ENCODE data around the gene SKIDA1. TPM values are rescaled to one million over a fixed set of nuclear protein-coding genes. Genes with fewer than 3 reads are reported as not detected.
"Not testable (repeated sequence)": the region's sequence is repeated elsewhere in the genome, so short reads cannot be mapped to it uniquely, and the experiment has no call there.

The SKIDA1 gene
- polyA plus RNA-seq (2013, experiment 1 of 2; ENCODE audit: insufficient read length) = 0.82 TPM
- 1.0 TPM for polyA plus RNA-seq (2013, experiment 2 of 2; ENCODE audit: insufficient read length)

DNA sequence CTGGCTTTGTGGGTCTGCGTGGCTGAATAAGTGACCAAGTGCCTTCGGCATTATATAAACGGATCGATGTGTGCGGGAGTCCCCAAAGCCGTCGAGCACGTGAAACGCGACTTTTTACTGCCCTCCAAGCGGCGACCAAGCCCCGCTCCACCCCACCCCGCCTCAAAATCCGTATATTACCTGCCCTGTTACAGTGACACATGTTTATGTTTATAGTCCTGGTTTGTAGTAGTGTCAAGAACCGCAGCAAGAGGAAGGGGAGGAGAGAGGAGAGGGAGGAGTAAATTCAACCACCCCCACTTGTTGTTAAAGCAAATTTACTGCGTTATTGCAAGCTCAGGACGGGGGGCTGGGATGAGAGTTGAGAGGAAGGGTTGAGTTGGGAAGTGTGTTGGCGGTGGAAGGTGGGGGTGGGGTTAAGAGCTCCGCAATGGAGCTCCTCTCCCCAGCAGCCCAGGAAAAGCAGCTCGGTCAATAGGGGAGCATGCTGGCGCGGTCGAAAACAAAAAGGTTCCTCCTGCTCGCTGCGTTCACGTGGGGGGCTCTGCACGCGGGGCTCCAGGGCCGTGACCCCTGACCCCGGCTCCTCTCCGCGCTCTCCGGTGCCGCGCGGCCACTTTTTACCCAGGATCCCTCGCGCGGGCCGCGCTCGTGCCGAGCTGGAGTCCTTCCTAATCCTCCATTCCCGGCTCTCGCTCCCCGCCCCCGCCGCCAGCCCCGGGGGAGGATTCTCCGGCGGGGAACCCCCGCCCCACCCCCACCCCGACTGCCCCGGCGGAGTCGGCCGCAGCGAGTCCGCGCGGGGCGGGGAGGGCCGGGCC lies at the start of gene SKIDA1:
Gene SKIDA1, minus strand, starts transcription at position 316 of the 821 bp plus-strand sequence. CDS start 7,860 bp downstream, outside the sequence.
- peak; percentile 94 for DNase-seq

DNA sequence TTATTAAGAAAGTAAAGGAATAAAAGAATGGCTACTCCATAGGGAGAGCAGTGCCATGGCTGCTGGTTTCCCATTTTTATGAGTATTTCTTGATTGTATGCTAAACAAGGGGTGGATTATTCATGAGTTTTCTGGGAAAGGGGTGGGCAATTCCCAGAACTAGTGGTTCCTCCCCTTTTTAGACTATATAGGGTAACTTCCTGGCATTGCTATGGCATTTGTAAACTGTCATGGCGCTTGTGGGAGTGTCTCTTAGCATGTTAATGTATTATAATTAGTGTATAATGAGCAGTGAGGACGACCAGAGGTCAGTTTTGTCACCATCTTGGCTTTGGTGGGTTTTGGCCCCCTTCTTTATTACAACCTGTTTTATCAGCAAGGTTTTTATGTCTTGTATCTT lies 49.0 kb upstream of the SKIDA1 start:
- not testable (repeated sequence) for DNase-seq

GRCh38 chr10:21572578-21572977 lies 47.1 kb upstream of the SKIDA1 start:
- peak; percentile 27 for DNase-seq

DNA sequence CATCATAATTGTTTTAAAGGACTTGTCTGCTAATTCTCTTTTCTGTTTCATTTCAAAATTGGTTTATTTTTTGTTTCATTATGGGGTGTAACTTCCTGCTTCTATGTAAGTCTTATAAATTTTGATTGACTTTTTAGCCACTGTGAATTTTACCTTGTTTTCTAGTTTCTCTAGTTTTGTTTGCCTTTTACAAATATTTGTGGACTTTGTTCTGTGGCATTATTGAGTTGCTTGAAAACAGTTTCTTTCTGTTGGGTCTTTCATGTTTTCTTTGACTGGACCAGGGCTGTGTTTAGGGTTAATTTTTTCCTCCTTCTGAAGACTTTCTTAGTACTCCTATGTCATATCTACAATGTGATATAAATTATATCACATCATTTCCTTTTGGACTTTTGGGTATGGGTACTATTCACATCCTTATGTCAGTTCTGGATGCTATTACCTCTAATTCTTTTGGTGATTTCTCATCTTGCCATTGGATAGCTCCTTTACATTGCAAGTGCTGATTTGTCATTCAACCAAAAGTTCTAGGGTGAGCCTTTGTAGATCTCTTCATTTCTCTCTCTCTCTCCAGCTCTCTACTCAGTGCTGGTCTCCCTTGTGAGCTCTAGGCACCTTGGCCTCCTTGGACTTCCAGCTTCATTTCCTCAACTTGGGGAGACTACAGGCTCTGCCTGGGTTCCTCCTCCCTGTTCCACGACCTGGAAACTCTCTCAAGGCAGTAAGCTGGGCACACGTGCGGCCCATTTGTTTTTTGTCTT lies 45.5 kb upstream of the SKIDA1 start:
- DNase-seq = no peak

- DNase-seq = not testable (repeated sequence)
Measured at GRCh38 chr10:21558984-21559383, 33.5 kb upstream of the SKIDA1 start.

DNA sequence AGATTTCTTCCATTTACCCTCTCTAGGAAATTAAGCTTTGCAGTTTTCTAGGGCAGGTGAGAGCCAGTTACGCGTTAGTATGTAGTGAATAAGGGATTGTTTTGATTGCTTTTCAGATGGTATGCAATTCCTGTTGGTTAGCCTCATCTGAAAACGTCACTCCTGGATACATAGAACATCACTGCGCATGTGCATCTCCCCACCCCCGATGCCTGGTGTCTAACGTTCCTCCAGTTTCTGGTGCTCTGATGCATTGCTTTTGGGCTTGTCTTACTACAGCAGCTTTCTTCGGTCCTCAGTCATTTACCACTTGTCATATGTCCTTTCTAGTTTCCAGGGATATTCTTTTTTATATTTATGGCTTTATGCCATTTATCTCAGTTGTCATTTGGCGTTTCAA lies 31.0 kb upstream of the SKIDA1 start:
- no peak for DNase-seq

DNA sequence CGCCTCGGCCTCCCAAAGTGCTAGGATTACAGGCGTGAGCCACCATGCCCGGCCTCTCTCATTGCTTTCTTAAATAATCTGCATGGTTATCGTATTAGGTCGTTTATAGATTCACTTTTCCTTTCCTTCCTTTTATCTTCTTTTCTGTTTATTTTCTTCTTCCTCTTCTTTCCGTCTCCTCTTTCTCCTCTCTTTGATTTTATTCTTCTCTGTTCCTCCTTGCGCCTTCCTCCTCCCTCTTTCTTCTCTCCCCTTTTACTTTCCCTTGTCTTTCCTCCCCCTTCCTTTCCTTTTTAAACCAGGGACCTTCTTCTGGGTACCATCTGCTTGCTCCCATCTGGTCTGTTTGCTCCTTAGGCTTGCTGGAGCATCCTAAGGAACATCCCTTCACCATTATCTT lies 27.2 kb upstream of the SKIDA1 start:
- no peak for DNase-seq

DNA sequence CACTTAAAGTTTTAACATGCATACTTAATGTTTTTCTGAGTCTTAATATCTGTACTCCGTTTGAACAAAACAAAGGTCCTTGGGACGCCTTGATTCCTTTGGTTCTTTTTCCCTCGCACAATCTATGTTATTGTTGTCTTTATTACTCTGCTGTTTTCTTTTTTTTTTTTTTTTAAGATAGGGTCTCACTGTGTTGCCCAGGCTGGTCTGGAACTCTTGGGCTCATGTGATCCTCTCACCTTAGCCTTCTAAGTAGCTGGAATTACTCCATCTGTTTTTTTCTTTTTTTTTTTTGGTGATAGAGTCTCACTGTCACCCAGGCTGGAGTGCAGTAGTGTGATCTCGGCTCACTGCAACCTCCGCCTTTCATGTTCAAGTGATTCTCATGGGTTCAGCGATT lies 21.8 kb upstream of the SKIDA1 start:
- no peak for DNase-seq

GRCh38 chr10:21540701-21541100 lies 15.2 kb upstream of the SKIDA1 start:
- DNase-seq = not testable (repeated sequence)

GRCh38 chr10:21536874-21537273 lies 11.4 kb upstream of the SKIDA1 start:
- DNase-seq = no peak

DNA sequence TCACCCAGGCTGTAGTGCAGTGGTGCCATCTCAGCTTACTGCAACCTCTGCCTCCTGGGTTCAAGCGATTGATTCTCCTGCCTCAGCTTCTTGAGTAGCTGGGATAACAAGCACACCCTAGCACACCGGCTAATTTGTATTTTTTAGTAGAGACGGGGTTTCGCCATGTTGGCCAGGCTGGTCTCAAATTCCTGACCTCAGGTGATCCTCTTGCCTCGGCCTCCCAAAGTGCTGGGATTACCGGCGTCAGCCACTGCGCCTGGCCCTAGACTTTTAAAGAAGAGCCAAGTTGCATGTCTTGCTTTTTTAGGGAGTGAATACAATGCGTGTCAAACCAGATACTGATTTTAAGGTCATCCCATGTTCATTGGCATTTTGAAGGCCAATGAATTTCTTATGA lies 10.5 kb upstream of the SKIDA1 start:
- DNase-seq = not testable (repeated sequence)

- DNase-seq = no peak
Measured at GRCh38 chr10:21535494-21535965, 10.0 kb upstream of the SKIDA1 start.

DNA sequence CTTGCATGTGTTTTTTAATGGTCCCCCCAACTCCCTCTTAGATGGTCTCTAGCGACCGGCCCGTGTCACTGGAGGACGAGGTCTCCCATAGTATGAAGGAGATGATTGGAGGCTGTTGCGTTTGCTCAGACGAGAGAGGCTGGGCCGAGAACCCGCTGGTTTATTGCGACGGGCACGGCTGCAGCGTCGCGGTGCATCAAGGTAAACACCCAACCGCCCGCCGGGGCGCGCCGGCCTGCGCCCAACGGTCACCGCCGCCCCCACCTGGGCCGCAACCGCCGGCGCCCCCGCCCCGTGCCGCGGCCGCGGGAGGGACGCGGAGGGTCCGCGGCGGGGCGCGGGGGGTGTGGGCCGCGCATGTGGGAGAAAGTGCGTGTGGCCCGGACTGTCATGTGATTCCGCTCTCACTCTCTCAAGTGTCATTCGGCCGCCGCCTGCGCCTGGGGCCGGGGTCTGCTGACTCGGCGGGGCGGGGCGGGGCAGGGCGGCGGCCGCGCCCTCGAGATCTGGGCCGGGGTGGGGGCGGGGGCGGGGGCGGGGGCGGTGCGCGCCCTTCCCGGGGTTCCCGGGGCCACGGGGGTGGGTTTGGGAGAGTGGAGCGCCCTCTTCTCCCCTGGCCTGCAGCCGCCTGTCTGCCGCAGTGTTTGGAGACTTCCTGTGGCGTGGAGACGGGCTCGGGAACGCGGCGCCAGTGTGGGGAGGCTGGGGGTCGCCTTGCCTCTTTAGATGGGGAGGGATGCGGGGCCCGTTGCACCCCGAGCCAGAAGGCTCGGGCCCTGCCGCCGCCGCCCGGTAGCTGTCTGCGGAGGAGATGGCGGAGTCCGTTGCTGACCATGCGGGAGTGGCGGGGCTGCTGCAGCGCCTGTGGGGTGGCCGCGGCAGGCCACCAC lies 9.4 kb upstream of the SKIDA1 start:
- peak; percentile 51 for DNase-seq

DNA sequence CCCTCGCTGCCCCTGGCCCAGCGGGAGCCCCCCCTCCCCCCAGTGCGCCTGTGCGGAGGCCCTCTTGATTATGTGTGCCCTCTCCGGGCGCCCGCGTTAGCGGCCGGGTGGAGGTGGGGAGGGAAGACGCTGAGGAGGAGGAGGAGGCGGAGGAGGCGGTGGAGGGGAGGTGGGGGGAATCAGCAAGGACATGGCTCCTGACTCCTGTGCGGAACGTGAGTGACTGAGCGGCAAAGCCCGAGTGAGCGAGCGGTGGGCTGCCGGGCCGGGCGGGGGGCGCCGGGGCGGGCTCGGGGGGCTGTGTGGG lies 8.8 kb upstream of the SKIDA1 start:
- no peak for DNase-seq

GRCh38 chr10:21533467-21534279 lies 8.2 kb upstream of the SKIDA1 start, which contains the start of gene MLLT10:
Gene MLLT10 (plus strand): TSS chr10:21534232. CDS start chr10:21534645, 413 bp downstream.
- peak; percentile 99 for DNase-seq

- no peak for DNase-seq
Measured at GRCh38 chr10:21532694-21533466, 7.4 kb upstream of the SKIDA1 start.

- peak; percentile 61 for DNase-seq
Measured at GRCh38 chr10:21531164-21531563, 5.7 kb upstream of the SKIDA1 start.

GRCh38 chr10:21530641-21531040 lies 5.2 kb upstream of the SKIDA1 start:
- DNase-seq = no peak

DNA sequence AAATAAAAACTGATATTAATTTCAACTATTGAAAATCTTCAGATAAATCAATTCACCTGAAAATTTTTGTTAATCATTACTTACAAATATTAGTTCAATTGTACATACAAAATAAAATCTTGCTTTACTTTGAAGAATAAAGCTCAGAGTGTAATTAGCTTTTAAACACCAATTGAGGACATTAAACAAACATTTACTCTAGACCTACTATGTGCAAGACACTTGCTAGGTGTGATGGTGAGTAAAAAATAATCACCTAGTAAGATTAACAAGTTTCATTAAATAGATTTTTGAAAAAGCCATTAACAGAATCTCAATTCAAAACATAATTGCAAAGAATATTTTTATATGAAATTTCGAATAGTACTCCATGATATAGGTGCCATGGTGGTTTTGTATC lies 4.7 kb upstream of the SKIDA1 start:
- no peak for DNase-seq

GRCh38 chr10:21529032-21529910 lies 3.8 kb upstream of the SKIDA1 start:
- DNase-seq = peak; percentile 42

Data from fibroblast of skin of scalp (primary cell).